ELF-1 (cell line): Measurements from ENCODE around the gene CLASRP.

Experiments
- DNase-seq: peaks from one replicate; pipeline ENCODE4 v3.0.0-alpha.2; 2016; ENCODE audit warnings: low read depth, low spot score

Gene CLASRP

DNA sequence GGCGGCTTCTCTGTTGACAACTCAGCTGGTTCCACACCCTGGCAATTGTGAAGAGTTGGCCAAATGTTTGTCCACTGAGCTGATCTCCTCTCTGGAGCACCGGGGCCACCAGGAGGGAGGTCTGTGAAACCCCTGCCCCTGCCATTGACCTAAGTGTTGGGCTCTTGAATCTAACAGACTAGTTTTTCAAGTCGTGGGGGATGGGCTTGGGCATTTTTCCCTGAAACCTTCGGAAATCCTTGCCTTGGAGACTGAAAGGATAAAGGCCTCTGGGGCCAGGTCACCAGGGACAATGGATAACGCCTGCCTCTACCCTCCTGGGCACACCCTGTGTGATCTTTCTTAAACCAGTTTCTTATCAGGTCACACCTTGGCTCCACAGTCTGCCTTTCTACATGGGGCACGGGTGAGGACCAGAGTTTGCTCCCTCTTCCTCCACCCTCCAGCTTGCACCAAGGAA, 41.1 kb downstream of the CLASRP start:
- peak; percentile 90 for DNase-seq

DNA sequence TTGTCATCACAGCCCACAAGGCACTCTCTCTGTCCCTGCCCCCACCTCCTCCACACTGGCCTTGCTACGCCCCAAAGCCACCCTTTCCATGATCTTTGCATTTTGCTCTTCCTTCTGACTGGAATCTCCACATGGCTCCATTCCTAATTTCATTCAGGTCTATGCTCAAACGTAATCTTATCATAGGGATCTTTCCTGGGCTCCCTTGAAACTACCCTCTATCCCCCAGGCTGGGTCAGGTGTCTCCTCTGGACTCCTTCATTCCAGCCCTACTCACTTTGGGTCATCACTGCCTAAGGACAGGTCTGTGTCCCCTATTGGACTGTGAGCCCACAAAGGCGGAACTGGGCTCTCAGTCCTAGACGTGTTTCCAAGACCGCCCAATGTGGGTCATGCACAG, 43.3 kb downstream of the CLASRP start:
- DNase-seq = no peak

DNA sequence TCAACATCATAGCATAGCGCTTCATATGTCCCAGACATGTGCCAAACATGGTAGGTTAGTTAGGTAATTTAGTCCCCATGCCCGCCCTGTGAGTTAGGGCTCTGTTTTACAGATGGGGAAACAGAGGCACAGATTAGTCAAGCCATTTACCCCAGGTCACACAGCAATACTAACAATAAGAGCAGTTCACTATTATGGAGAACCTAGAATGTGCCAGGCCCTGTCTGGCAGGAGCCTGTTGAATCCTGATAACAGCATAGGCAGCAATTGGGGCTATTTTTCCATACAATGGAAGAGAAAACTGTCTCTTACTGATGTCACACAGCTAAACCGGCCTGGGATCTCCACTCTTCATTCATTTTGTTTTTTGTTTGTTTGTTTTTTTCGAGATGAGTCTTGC, 47.6 kb downstream of the CLASRP start:
- no peak for DNase-seq

DNA sequence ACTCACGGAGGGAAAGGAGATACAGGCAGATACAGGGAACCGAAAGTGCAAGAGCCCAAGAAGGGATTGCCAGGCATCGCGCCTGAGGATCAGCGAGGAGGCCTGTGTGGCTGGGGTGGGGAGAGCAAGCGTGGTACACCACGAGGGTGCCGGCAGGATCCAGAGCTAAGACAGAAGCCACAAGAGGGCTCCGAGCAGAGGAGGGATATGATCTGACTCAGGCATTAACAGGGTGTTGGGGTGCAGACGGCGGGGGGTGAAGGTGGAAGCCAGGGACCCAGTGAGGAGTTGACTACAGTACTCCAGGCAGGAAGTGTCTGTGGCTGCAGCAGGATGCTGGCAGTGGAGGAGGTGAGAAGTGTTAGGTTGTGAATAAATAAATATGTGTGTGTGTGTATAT, 48.7 kb downstream of the CLASRP start:
- DNase-seq = no peak

DNA sequence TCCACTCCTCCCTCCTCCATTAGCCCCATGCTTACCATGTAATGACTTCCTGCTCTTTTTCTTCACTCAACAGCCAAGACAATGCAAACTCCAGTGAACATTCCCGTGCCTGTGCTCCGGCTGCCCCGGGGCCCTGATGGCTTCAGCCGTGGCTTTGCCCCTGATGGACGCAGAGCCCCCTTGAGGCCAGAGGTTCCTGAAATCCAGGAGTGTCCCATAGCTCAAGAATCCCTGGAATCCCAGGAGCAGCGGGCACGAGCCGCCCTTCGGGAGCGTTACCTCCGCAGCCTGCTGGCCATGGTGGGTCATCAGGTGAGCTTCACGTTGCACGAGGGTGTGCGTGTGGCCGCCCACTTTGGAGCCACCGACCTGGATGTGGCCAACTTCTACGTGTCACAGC, 51.2 kb downstream of the CLASRP start:
- DNase-seq = peak; percentile 96

DNA sequence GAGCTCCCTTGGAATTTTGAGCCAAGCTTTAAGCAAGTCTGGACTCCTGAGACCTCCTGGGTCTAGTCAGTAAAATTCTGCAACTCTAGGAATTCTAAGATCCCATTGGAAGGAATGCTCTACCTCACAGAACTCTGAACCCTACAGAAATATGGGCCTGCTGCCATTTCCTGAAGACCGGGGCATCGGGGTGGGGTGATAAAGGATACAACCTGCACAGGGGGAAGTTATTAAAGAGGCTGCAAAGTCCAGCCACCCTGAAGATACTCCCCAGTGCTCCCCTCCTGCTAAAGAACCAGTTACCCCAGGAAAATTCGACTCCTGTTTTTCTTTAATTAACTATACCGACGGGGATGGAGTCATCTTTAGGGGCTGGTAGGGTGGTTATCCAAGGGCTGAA, 51.8 kb downstream of the CLASRP start:
- no peak for DNase-seq

DNA sequence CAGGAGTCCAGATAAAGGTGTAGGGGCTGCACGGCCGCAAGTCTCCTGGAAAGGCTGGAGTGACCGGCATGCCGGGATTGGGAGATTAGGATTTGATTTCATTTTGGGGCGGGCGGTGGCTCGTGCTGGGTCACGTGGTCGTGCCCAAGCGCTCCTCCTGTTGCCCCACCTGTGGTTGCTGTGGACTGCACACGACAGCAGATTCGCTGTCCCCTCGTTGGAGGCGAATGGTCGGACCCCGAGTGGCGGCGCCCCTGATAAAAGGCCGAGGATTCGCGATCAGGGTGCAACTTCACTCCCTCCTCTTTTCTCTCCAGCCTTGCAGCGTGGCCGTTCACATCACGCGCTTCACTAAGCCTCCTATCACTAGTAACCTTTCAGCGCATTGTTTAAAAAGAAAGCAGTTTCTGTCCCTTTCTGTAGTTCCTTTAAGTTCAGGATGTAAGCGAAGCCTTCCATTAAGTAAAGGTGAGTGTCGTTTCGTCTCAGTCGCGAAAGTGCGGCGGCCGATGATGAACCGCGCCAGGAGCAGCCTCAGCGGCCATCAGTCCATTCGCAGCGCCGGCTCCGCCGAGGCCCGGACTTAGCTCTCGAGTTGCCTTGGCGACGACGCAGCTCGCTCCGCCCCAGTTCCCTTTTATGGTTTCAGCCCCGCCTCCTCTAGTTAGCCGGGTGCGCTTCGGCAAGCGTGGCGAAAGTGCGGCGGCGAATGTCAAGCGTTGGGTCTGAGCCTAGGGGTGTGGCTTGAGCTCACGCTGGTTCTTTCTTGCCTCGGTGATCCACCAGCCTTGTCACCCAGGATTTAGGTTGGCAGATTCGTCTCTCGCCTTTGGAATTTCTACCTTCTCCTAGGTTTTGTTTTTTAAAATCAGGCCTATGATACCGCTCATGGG, 52.4 kb downstream of the CLASRP start:
- DNase-seq = peak; percentile 99

DNA sequence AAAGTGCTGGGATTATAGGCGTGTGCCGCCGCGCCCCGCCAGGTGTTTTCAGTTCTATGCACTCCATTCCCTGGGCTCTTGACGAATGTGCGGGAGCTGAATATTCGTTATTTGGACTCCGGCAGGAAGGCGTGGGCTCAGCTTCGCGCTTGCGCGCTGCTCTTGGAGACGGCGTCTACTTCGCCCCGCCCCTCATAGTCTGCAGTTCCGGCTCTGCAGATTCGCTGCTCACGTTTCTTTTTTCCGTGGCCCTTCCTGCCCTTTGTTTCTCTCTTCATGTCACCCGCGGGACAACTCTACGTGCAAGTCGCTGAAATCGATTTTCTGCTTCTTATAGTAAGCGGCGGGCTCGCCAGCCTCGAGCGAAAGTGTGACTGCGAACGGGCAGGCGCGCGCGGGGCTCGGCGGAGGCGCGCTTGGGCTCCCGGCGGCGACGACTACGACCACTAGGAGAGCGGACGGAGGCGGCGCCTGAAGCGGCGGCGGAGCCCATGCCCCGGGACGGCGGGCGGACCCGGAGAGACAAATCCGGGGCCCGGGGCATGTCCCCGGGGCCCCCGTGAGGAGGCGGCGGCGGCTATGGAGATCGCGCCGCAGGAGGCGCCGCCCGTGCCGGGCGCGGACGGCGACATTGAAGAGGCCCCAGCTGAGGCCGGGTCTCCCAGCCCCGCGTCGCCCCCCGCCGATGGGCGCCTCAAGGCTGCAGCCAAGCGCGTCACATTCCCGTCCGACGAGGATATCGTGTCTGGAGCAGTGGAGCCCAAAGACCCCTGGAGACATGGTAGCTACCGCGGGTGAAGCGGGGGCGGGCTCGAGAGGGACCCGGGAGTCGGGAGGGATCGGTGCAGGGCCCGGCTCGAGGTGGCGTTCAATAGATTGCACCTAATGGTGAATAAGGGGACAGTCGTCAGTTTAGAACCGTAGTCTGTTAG, 54.2 kb downstream of the CLASRP start, which contains the start of gene PPP1R37:
PPP1R37 (plus strand) TSS at position 433 of the 932 bp plus-strand sequence; CDS start at position 580, 147 bp downstream.
- DNase-seq = peak; percentile 97

DNA sequence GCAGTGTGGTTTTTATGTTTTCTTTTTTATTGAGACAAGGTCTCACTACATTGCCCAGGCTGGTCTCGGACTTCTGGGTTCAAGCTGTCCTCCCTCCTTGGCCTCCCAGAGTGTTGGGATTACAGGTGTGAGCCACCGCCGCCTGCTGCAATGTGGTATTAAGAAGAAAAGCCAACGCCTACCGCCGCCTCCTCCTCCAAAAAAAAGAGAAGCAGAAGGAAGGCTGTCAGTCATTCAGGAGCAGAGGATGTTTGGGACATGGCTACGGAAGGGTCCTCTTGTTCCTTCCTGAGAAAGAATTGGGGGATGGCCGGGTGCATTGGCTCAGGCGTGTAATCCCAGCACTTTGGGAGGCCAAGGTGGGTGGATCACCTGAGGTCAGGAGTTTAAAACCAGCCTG, 55.3 kb downstream of the CLASRP start:
- DNase-seq = no peak

DNA sequence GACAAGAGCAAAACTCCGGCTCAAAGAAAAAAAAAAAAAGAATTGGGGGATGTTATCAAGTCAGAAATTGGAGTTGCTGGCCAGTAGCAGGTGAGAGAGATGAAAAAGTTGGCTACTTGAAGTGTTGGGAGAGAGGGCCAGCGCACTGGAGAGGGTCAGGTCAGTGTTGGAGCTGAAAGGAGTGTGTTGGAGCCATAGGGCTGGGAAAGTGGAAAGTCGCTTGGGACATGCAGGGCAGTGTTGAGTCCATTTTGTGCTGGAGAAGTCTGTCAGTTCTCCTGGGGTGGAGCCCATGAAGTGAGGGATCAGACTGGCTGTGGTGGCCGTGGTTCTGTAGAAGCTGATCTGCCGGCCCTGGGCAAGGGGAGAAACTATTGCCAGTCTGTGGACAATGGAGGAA, 55.9 kb downstream of the CLASRP start:
- DNase-seq = no peak

- no peak for DNase-seq
Measured at GRCh38 chr19:45095496-45096413, 56.9 kb downstream of the CLASRP start.

- no peak for DNase-seq
Measured at GRCh38 chr19:45096700-45097099, 57.9 kb downstream of the CLASRP start.

GRCh38 chr19:45097450-45097775, 58.6 kb downstream of the CLASRP start:
- DNase-seq = no peak

- peak; percentile 78 for DNase-seq
Measured at GRCh38 chr19:45097776-45098520, 59.1 kb downstream of the CLASRP start.

- no peak for DNase-seq
Measured at GRCh38 chr19:45098521-45099466, 59.9 kb downstream of the CLASRP start.

GRCh38 chr19:45099467-45100191, 60.8 kb downstream of the CLASRP start:
- no peak for DNase-seq

GRCh38 chr19:45100201-45100600, 61.4 kb downstream of the CLASRP start:
- no peak for DNase-seq

DNA sequence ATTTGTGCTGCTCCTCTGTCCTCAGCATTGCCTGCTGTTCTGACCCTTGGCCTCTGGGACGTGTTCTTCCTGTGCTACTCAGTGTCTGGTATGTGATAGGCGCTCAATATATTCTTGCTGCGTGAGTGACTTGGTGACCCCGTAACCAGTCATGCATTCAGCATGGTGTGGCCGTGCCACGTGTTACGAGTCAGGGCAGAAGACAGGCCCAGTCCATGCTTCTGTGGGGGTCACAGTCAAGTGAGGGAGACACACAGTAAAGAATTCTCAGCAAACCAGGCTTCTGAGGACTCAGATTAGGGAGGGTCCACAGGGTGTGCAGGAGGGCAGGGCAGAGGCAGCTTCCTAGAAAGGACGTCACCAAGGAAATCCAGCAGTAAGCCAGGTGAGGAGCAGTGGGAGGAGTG, 62.0 kb downstream of the CLASRP start:
- DNase-seq = no peak

DNA sequence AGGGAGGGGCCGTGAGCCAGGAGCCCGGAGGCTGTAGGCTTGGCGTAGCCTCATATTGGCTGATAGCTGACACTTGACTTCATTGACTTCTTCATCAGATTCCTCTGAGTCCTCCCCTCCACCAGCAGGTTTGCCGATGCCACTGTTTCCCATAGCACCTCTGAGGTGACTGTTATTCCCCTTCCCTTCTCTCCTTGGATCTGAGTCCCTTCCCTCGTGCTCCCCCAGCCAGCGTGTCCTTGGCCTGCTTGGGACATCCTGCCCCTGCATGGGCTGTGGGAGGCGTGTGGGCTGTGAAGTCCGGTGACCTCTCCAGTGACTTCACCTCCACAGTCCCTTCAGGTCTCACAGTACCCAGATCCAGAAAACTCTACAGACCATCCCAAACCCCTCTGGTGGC, 63.0 kb downstream of the CLASRP start:
- DNase-seq = no peak
